Measurements from ENCODE around the gene CCNA2. TPM values are rescaled to one million over a fixed set of nuclear protein-coding genes. Genes with fewer than 3 reads are reported as not detected.

CCNA2 gene
- total RNA-seq, 1 donor from 2014 or later = 6.2 TPM

- no peak overlapping the region for H3K27ac Mint-ChIP-seq (ENCODE audit: unreplicated experiment)
- TF ChIP-seq EZH2 (IDR thresholded peaks at IDR 0.05; ENCODE audit: insufficient read depth, low read length) (no peak), CTCF (IDR thresholded peaks at IDR 0.05; ENCODE audit: insufficient read depth, low read depth, low read length) (no peak)
- Histone ChIP-seq H3K27ac (ENCODE audit: low read depth, low read length) (no peak overlapping the region), H3K9ac (ENCODE audit: low read length) (no peak overlapping the region), H3K4me3 (ENCODE audit: insufficient read depth, low read depth, low read length) (no peak overlapping the region), H3K27me3 (ENCODE audit: insufficient read depth, low read length) (no peaks in the 10 kb centered on the region), H2AFZ (ENCODE audit: low read depth, low read length) (no peak overlapping the region), H3K9me3 (ENCODE audit: insufficient read depth, low read depth, low read length) (no peaks in the 10 kb centered on the region), H3K4me1 (ENCODE audit: insufficient read depth, low read length) (no peaks in the 10 kb centered on the region), H3K36me3 (ENCODE audit: insufficient read depth, low read length) (no peaks in the 10 kb centered on the region), H3K4me2 (ENCODE audit: low read length) (no peak overlapping the region), H3K79me2 (ENCODE audit: insufficient read depth, low read length) (no peaks in the 10 kb centered on the region), H4K20me1 (ENCODE audit: insufficient read depth, low read length) (no peaks in the 10 kb centered on the region)
- FAIRE-seq (peak; percentile 96), DNase-seq (ENCODE audit: low read depth) (no peak)
- no peaks in the 10 kb centered on the region for H3K4me1 Mint-ChIP-seq (ENCODE audit: low read depth, unreplicated experiment)
- H3K27me3 Mint-ChIP-seq (ENCODE audit: low read depth, unreplicated experiment) = peaks cover 6% of the 10 kb centered on the region
- no peak overlapping the region for H3K4me3 Mint-ChIP-seq (ENCODE audit: unreplicated experiment)
- no peaks in the 10 kb centered on the region for H3K36me3 Mint-ChIP-seq (ENCODE audit: low read depth, unreplicated experiment)
- no peaks in the 10 kb centered on the region for H3K9me3 Mint-ChIP-seq (ENCODE audit: unreplicated experiment)
These were observed 44.6 kb downstream of the CCNA2 start for GRCh38 chr4:121778991-121779628.

- H4K20me1 ChIP-seq (ENCODE audit: insufficient read depth, low read length) = no peaks in the 10 kb centered on the region
- H3K4me1 Mint-ChIP-seq (ENCODE audit: low read depth, unreplicated experiment) = no peaks in the 10 kb centered on the region
- no peak overlapping the region for H3K27ac Mint-ChIP-seq (ENCODE audit: unreplicated experiment)
- TF ChIP-seq CTCF (IDR thresholded peaks at IDR 0.05; ENCODE audit: insufficient read depth, low read depth, low read length) (no peak), EZH2 (IDR thresholded peaks at IDR 0.05; ENCODE audit: insufficient read depth, low read length) (no peak)
- H3K27me3 ChIP-seq (ENCODE audit: insufficient read depth, low read length) = no peaks in the 10 kb centered on the region
- no peaks in the 10 kb centered on the region for H3K9me3 ChIP-seq (ENCODE audit: insufficient read depth, low read depth, low read length)
- no peaks in the 10 kb centered on the region for H3K79me2 ChIP-seq (ENCODE audit: insufficient read depth, low read length)
- no peaks in the 10 kb centered on the region for H3K36me3 ChIP-seq (ENCODE audit: insufficient read depth, low read length)
- no peaks in the 10 kb centered on the region for H3K4me1 ChIP-seq (ENCODE audit: insufficient read depth, low read length)
- H3K9me3 Mint-ChIP-seq (ENCODE audit: unreplicated experiment) = no peaks in the 10 kb centered on the region
- H3K4me3 ChIP-seq (ENCODE audit: insufficient read depth, low read depth, low read length) = no peak overlapping the region
- peak overlapping the region; percentile 12 for H2AFZ ChIP-seq (ENCODE audit: low read depth, low read length)
- FAIRE-seq = peak; percentile 20
- H3K27ac ChIP-seq (ENCODE audit: low read depth, low read length) = no peak overlapping the region
- no peak overlapping the region for H3K9ac ChIP-seq (ENCODE audit: low read length)
- H3K27me3 Mint-ChIP-seq (ENCODE audit: low read depth, unreplicated experiment) = peaks cover 6% of the 10 kb centered on the region
- H3K4me2 ChIP-seq (ENCODE audit: low read length) = no peak overlapping the region
- no peaks in the 10 kb centered on the region for H3K36me3 Mint-ChIP-seq (ENCODE audit: low read depth, unreplicated experiment)
- peak; percentile 71 for DNase-seq (ENCODE audit: low read depth)
- H3K4me3 Mint-ChIP-seq (ENCODE audit: unreplicated experiment) = no peak overlapping the region
These were observed 46.1 kb downstream of the CCNA2 start for GRCh38 chr4:121777625-121778024.

GRCh38 chr4:121776610-121777401 lies 46.9 kb downstream of the CCNA2 start:
- FAIRE-seq (no peak), DNase-seq (ENCODE audit: low read depth) (no peak)
- Histone ChIP-seq H3K4me3 (ENCODE audit: insufficient read depth, low read depth, low read length) (no peak overlapping the region), H3K9ac (ENCODE audit: low read length) (no peak overlapping the region), H3K36me3 (ENCODE audit: insufficient read depth, low read length) (no peaks in the 10 kb centered on the region), H4K20me1 (ENCODE audit: insufficient read depth, low read length) (no peaks in the 10 kb centered on the region), H3K79me2 (ENCODE audit: insufficient read depth, low read length) (no peaks in the 10 kb centered on the region), H3K27me3 (ENCODE audit: insufficient read depth, low read length) (no peaks in the 10 kb centered on the region), H3K9me3 (ENCODE audit: insufficient read depth, low read depth, low read length) (no peaks in the 10 kb centered on the region), H3K4me2 (ENCODE audit: low read length) (no peak overlapping the region), H3K4me1 (ENCODE audit: insufficient read depth, low read length) (no peaks in the 10 kb centered on the region), H2AFZ (ENCODE audit: low read depth, low read length) (no peak overlapping the region), H3K27ac (ENCODE audit: low read depth, low read length) (no peak overlapping the region)
- Mint-ChIP-seq H3K27me3 (ENCODE audit: low read depth, unreplicated experiment) (peaks cover 6% of the 10 kb centered on the region), H3K27ac (ENCODE audit: unreplicated experiment) (no peak overlapping the region), H3K36me3 (ENCODE audit: low read depth, unreplicated experiment) (no peaks in the 10 kb centered on the region), H3K9me3 (ENCODE audit: unreplicated experiment) (no peaks in the 10 kb centered on the region), H3K4me1 (ENCODE audit: low read depth, unreplicated experiment) (no peaks in the 10 kb centered on the region), H3K4me3 (ENCODE audit: unreplicated experiment) (no peak overlapping the region)
- TF ChIP-seq CTCF (IDR thresholded peaks at IDR 0.05; ENCODE audit: insufficient read depth, low read depth, low read length) (no peak), EZH2 (IDR thresholded peaks at IDR 0.05; ENCODE audit: insufficient read depth, low read length) (no peak)
